Measurements from ENCODE around the gene EML4.

EML4 gene

GRCh38 chr2:42324244-42324643, 155.1 kb downstream of the EML4 start:
- peak overlapping the region; percentile 38 for H3K27ac ChIP-seq
- TF ChIP-seq CTCF (IDR thresholded peaks at IDR 0.05) = no peak
- no peaks in the 10 kb centered on the region for H3K27me3 ChIP-seq
- peaks cover 10 to 11% of the 10 kb centered on the region in 2 experiments for H3K4me1 ChIP-seq (ENCODE audit: control insufficient read depth in 1 of 2, insufficient read depth in 1 of 2, low read depth in 1 of 2, low read length in 1 of 2)
- peaks cover 76% of the 10 kb centered on the region for H3K36me3 ChIP-seq
- H3K9me3 ChIP-seq = no peaks in the 10 kb centered on the region
- no peak overlapping the region for H3K4me3 ChIP-seq (ENCODE audit: low read depth in 1 of 2, low read length in 1 of 2)

GRCh38 chr2:42324949-42325348, 155.8 kb downstream of the EML4 start:
- Histone ChIP-seq H3K27ac (peak overlapping the region; percentile 38), H3K27me3 (no peaks in the 10 kb centered on the region), H3K9me3 (no peaks in the 10 kb centered on the region), H3K4me3 (ENCODE audit: low read depth in 1 of 2, low read length in 1 of 2) (no peak overlapping the region), H3K36me3 (peaks cover 76% of the 10 kb centered on the region), H3K4me1 (ENCODE audit: control insufficient read depth in 1 of 2, insufficient read depth in 1 of 2, low read depth in 1 of 2, low read length in 1 of 2) (peaks cover 10 to 11% of the 10 kb centered on the region in 2 experiments)
- no peak for TF ChIP-seq CTCF (IDR thresholded peaks at IDR 0.05)

GRCh38 chr2:42325609-42326008, 156.5 kb downstream of the EML4 start:
- Histone ChIP-seq H3K9me3 (no peaks in the 10 kb centered on the region), H3K27me3 (no peaks in the 10 kb centered on the region), H3K4me3 (ENCODE audit: low read depth in 1 of 2, low read length in 1 of 2) (no peak overlapping the region), H3K27ac (no peak overlapping the region), H3K36me3 (peaks cover 76% of the 10 kb centered on the region), H3K4me1 (ENCODE audit: control insufficient read depth in 1 of 2, insufficient read depth in 1 of 2, low read depth in 1 of 2, low read length in 1 of 2) (peaks cover 10 to 11% of the 10 kb centered on the region in 2 experiments)
- no peak for TF ChIP-seq CTCF (IDR thresholded peaks at IDR 0.05)

GRCh38 chr2:42327125-42327524, 158.0 kb downstream of the EML4 start:
- no peak overlapping the region for H3K4me3 ChIP-seq (ENCODE audit: low read depth in 1 of 2, low read length in 1 of 2)
- no peak overlapping the region for H3K27ac ChIP-seq
- H3K4me1 ChIP-seq (ENCODE audit: control insufficient read depth in 1 of 2, insufficient read depth in 1 of 2, low read depth in 1 of 2, low read length in 1 of 2) = peaks cover 10 to 11% of the 10 kb centered on the region in 2 experiments
- peaks cover 83% of the 10 kb centered on the region for H3K36me3 ChIP-seq
- no peaks in the 10 kb centered on the region for H3K9me3 ChIP-seq
- H3K27me3 ChIP-seq = no peaks in the 10 kb centered on the region
- TF ChIP-seq CTCF (IDR thresholded peaks at IDR 0.05) = no peak

- TF ChIP-seq CTCF (IDR thresholded peaks at IDR 0.05) = no peak
- Histone ChIP-seq H3K27ac (no peak overlapping the region), H3K9me3 (no peaks in the 10 kb centered on the region), H3K36me3 (peaks cover 83% of the 10 kb centered on the region), H3K4me3 (ENCODE audit: low read depth in 1 of 2, low read length in 1 of 2) (no peak overlapping the region), H3K27me3 (no peaks in the 10 kb centered on the region), H3K4me1 (ENCODE audit: control insufficient read depth in 1 of 2, insufficient read depth in 1 of 2, low read depth in 1 of 2, low read length in 1 of 2) (peaks cover 10 to 11% of the 10 kb centered on the region in 2 experiments)
Observed at GRCh38 chr2:42328148-42328833, 159.1 kb downstream of the EML4 start.

Measured in neutrophil (primary cell).